HEK293 (cell line): ENCODE results near the gene JHY.

Experiments used
- YY1 ChIP-seq: fragments of 450-650 bp; formaldehyde crosslinking; IDR thresholded peaks from 2 replicates; pipeline ENCODE4 v1.5.1; 2018; ENCODE audit warnings: missing biosample characterization, missing genetic modification characterization
- ZFP37 ChIP-seq: fragments of 450-650 bp; formaldehyde crosslinking; IDR thresholded peaks from 2 replicates; pipeline ENCODE4 v1.5.1; 2016; ENCODE audit warnings: missing biosample characterization, missing genetic modification characterization
- ZNF433 ChIP-seq: fragments of 450-650 bp; formaldehyde crosslinking; IDR thresholded peaks from 2 replicates; pipeline ENCODE4 v1.5.1; 2016; ENCODE audit warnings: missing biosample characterization, missing genetic modification characterization, low read depth
- ZNF514 ChIP-seq: fragments of 450-650 bp; formaldehyde crosslinking; IDR thresholded peaks from 2 replicates; pipeline ENCODE4 v1.5.1; 2016; ENCODE audit warnings: missing biosample characterization, missing genetic modification characterization
- ZNF530 ChIP-seq: fragments of 450-650 bp; formaldehyde crosslinking; IDR thresholded peaks from 2 replicates; pipeline ENCODE4 v1.5.1; 2016; ENCODE audit warnings: low read depth, missing biosample characterization, missing genetic modification characterization
- ZNF629 ChIP-seq: fragments of 450-650 bp; formaldehyde crosslinking; IDR thresholded peaks from 2 replicates; pipeline ENCODE4 v1.5.1; 2017; ENCODE audit warnings: missing biosample characterization, missing genetic modification characterization
- TF ChIP-seq, protein P1 (sequence below): fragments of 450-650 bp; formaldehyde crosslinking; IDR thresholded peaks from 2 replicates; pipeline ENCODE4 v1.5.1; 2016; ENCODE audit warnings: missing biosample characterization, missing genetic modification characterization
- TF ChIP-seq, protein P2 (sequence below): fragments of 450-650 bp; formaldehyde crosslinking; IDR thresholded peaks from 2 replicates; pipeline ENCODE4 v1.5.1; 2016; ENCODE audit warnings: missing biosample characterization, missing genetic modification characterization
- TF ChIP-seq, protein P3 (sequence below): fragments of 450-650 bp; formaldehyde crosslinking; IDR thresholded peaks from 2 replicates; pipeline ENCODE4 v1.5.1; 2016; ENCODE audit warnings: missing biosample characterization, missing genetic modification characterization, low read depth
- TF ChIP-seq, protein P4 (sequence below): fragments of 450-650 bp; formaldehyde crosslinking; IDR thresholded peaks from 2 replicates; pipeline ENCODE4 v1.5.1; 2016; ENCODE audit warnings: missing biosample characterization, missing genetic modification characterization, borderline replicate concordance

DNA sequence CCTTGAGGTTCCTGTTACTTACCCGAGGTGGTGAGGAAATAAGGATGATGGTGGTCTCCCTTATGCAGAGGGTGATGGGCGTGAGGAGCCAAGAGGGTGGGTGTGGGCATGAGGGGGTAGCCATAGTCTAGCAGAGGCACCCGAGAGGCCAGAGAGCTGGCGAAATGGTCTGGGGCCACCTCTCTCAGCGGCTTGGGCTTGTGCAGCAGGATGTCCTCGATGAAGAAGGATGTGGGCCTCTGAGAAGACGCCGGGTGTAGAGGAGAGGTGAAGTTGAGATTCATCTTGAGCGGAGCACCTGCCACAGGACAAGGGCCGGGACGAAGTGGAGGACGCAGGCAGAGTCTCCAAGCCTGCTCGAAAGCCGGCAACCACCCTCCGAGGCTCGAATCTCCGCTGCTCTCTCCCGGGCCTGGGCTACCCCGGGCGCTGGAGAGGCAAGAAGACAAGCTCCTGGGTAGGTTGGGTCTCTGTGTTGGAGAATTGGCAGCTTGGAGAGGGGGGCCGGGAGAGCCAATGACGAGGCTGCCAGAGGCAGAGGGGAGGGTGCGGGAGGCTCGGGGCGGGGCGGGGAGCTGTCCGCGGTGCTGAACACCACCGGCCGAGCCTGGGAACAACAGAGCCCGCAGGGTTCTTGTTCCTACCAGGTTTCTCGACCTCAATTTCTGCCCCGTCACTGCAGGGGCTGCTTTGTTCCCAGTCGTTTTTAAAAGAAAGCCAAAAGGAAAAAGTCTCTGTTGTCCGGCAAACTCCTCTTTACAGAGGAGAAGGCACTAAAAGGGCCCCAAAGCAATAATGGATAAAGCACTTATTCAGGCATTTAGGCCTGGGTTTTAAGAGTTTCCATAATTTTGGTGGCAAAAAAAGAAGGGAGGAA, 99.1 kb downstream of the JHY start, which contains the start of gene BSX:
- TF ChIP-seq ZNF433 (tag by site-specific recombination): no peak
- TF ChIP-seq, protein P1, sequence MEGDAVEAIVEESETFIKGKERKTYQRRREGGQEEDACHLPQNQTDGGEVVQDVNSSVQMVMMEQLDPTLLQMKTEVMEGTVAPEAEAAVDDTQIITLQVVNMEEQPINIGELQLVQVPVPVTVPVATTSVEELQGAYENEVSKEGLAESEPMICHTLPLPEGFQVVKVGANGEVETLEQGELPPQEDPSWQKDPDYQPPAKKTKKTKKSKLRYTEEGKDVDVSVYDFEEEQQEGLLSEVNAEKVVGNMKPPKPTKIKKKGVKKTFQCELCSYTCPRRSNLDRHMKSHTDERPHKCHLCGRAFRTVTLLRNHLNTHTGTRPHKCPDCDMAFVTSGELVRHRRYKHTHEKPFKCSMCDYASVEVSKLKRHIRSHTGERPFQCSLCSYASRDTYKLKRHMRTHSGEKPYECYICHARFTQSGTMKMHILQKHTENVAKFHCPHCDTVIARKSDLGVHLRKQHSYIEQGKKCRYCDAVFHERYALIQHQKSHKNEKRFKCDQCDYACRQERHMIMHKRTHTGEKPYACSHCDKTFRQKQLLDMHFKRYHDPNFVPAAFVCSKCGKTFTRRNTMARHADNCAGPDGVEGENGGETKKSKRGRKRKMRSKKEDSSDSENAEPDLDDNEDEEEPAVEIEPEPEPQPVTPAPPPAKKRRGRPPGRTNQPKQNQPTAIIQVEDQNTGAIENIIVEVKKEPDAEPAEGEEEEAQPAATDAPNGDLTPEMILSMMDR (tag by site-specific recombination): no peak
- TF ChIP-seq, protein P2, sequence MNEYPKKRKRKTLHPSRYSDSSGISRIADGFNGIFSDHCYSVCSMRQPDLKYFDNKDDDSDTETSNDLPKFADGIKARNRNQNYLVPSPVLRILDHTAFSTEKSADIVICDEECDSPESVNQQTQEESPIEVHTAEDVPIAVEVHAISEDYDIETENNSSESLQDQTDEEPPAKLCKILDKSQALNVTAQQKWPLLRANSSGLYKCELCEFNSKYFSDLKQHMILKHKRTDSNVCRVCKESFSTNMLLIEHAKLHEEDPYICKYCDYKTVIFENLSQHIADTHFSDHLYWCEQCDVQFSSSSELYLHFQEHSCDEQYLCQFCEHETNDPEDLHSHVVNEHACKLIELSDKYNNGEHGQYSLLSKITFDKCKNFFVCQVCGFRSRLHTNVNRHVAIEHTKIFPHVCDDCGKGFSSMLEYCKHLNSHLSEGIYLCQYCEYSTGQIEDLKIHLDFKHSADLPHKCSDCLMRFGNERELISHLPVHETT: no peak
- TF ChIP-seq, protein P3, sequence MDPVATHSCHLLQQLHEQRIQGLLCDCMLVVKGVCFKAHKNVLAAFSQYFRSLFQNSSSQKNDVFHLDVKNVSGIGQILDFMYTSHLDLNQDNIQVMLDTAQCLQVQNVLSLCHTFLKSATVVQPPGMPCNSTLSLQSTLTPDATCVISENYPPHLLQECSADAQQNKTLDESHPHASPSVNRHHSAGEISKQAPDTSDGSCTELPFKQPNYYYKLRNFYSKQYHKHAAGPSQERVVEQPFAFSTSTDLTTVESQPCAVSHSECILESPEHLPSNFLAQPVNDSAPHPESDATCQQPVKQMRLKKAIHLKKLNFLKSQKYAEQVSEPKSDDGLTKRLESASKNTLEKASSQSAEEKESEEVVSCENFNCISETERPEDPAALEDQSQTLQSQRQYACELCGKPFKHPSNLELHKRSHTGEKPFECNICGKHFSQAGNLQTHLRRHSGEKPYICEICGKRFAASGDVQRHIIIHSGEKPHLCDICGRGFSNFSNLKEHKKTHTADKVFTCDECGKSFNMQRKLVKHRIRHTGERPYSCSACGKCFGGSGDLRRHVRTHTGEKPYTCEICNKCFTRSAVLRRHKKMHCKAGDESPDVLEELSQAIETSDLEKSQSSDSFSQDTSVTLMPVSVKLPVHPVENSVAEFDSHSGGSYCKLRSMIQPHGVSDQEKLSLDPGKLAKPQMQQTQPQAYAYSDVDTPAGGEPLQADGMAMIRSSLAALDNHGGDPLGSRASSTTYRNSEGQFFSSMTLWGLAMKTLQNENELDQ (tag by site-specific recombination): no peak
- TF ChIP-seq ZFP37 (tag by site-specific recombination): no peak
- no peak for TF ChIP-seq YY1 (tag by site-specific recombination)
- no peak for TF ChIP-seq ZNF514 (tag by site-specific recombination)
- no peak for TF ChIP-seq ZNF629 (tag by site-specific recombination)
- TF ChIP-seq, protein P4, sequence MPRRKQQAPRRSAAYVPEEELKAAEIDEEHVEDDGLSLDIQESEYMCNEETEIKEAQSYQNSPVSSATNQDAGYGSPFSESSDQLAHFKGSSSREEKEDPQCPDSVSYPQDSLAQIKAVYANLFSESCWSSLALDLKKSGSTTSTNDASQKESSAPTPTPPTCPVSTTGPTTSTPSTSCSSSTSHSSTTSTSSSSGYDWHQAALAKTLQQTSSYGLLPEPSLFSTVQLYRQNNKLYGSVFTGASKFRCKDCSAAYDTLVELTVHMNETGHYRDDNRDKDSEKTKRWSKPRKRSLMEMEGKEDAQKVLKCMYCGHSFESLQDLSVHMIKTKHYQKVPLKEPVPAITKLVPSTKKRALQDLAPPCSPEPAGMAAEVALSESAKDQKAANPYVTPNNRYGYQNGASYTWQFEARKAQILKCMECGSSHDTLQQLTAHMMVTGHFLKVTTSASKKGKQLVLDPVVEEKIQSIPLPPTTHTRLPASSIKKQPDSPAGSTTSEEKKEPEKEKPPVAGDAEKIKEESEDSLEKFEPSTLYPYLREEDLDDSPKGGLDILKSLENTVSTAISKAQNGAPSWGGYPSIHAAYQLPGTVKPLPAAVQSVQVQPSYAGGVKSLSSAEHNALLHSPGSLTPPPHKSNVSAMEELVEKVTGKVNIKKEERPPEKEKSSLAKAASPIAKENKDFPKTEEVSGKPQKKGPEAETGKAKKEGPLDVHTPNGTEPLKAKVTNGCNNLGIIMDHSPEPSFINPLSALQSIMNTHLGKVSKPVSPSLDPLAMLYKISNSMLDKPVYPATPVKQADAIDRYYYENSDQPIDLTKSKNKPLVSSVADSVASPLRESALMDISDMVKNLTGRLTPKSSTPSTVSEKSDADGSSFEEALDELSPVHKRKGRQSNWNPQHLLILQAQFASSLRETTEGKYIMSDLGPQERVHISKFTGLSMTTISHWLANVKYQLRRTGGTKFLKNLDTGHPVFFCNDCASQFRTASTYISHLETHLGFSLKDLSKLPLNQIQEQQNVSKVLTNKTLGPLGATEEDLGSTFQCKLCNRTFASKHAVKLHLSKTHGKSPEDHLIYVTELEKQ: no peak
- TF ChIP-seq ZNF530 (tag by site-specific recombination): no peak
